MM.1S (cell line): ENCODE results near the gene GSG1L.

Source experiments
- DNase-seq: peaks from one replicate; pipeline ENCODE4 v3.0.0-alpha.2; 2015
- H2AFZ ChIP-seq: fragments of 300-600 bp; sonication (generic); 2 replicates; pipeline ENCODE4 v1.6.0; 2016; ENCODE audit warnings: antibody characterized with exemption, low read length
- H3F3A ChIP-seq: fragments of 300-600 bp; sonication (generic); 2 replicates; pipeline ENCODE4 v1.6.1; 2016; ENCODE audit warnings: mild to moderate bottlenecking, antibody characterized with exemption, low read length, moderate library complexity, mixed read lengths; ENCODE audit not compliant: insufficient read depth
- H3K27ac ChIP-seq: fragments of 300-600 bp; sonication (generic); 2 replicates; pipeline ENCODE4 v1.5.1; 2016; ENCODE audit warnings: mild to moderate bottlenecking, low read length
- H3K27me3 ChIP-seq: fragments of 300-600 bp; sonication (generic); replicated peaks from 2 replicates; pipeline ENCODE4 v1.6.0; 2016; ENCODE audit warnings: low read length; ENCODE audit not compliant: insufficient read depth
- H3K36me3 ChIP-seq: fragments of 300-600 bp; sonication (generic); replicated peaks from 2 replicates; pipeline ENCODE4 v1.6.1; 2016; ENCODE audit warnings: mild to moderate bottlenecking, low read length, mixed read lengths; ENCODE audit not compliant: insufficient read depth
- H3K4me1 ChIP-seq: fragments of 300-600 bp; sonication (generic); 2 replicates; pipeline ENCODE4 v1.6.1; 2016; ENCODE audit warnings: low read length, mixed read lengths
- H3K4me2 ChIP-seq: fragments of 300-600 bp; sonication (generic); 2 replicates; pipeline ENCODE4 v1.6.0; 2016; ENCODE audit warnings: low read depth, low read length
- H3K4me3 ChIP-seq: fragments of 300-600 bp; sonication (generic); 2 replicates; pipeline ENCODE4 v1.5.1; 2016; ENCODE audit warnings: low read length, mixed read lengths
- H3K79me2 ChIP-seq: fragments of 300-600 bp; sonication (generic); 2 replicates; pipeline ENCODE4 v1.6.1; 2016; ENCODE audit warnings: mixed run types, low read length, mixed read lengths
- H3K9ac ChIP-seq: fragments of 300-600 bp; sonication (generic); 2 replicates; pipeline ENCODE4 v1.6.1; 2016; ENCODE audit warnings: low read length, mixed read lengths
- H3K9me2 ChIP-seq: fragments of 300-600 bp; sonication (generic); replicated peaks from 2 replicates; pipeline ENCODE4 v1.6.1; 2016; ENCODE audit warnings: mild to moderate bottlenecking, low read length, mixed read lengths; ENCODE audit not compliant: insufficient read depth
- H3K9me3 ChIP-seq: fragments of 300-600 bp; sonication (generic); replicated peaks from 2 replicates; pipeline ENCODE4 v1.6.1; 2016; ENCODE audit warnings: mild to moderate bottlenecking, low read length, mixed read lengths; ENCODE audit not compliant: insufficient read depth
- H4K20me1 ChIP-seq: fragments of 300-600 bp; sonication (generic); 2 replicates; pipeline ENCODE4 v1.6.1; 2016; ENCODE audit warnings: mild to moderate bottlenecking, low read length, moderate library complexity, mixed read lengths; ENCODE audit not compliant: insufficient read depth
- EZH2 ChIP-seq: fragments of 300-600 bp; sonication (generic); optimal IDR thresholded peaks from 2 replicates; pipeline ENCODE3; 2017; ENCODE audit warnings: low read depth, mild to moderate bottlenecking, antibody characterized with exemption, low read length, mixed read lengths
- EZH2phosphoT487 ChIP-seq: fragments of 300-600 bp; sonication (generic); IDR thresholded peaks from 2 replicates; pipeline ENCODE4 v1.6.1; 2018; ENCODE audit warnings: antibody characterized with exemption, low read length
- TF ChIP-seq, protein P1 (sequence below): fragments of 300-600 bp; sonication (generic); IDR thresholded peaks from 2 replicates; pipeline ENCODE4 v1.5.1; 2016; ENCODE audit warnings: antibody characterized with exemption, low read length, mixed read lengths

The GSG1L gene

DNA sequence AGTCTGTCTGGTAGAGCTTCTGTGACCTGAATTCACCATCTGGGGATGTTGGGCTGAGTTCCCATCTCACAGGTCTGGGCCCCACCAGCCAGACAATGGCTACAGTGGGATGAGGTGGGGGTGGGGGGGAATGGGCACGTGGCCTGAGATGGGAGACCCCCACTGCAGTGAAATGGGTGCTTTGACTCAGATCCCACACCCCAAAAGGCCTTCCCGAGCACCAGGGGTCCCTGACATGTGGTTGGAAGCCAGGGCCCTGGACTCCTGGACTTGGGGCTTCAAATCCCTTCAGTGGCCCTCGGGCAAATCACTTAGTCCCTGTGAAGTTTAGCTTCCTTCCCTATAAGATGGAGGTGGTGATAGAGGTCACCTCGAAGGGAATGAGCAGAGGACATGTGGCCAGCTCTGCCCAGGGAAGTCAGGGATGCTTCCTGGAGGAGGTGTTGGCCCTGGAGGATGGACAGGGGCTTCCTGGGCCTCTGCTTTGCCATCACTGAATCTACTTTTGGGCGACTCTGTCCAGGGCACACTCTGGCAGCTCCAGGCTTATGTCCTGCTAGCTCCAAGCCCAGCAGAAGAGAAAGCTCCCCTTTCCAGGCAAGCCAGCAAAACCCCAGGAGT, 295.4 kb downstream of the GSG1L start:
- no peaks in the 10 kb centered on the region for H3K9me2 ChIP-seq
- no peak for TF ChIP-seq EZH2phosphoT487
- H3K9me3 ChIP-seq, result no peaks in the 10 kb centered on the region
- no peak overlapping the region for H3K9ac ChIP-seq
- no peak overlapping the region for H2AFZ ChIP-seq
- no peak for DNase-seq
- no peak overlapping the region for H3K4me2 ChIP-seq
- H3K27ac ChIP-seq, result no peak overlapping the region
- no peaks in the 10 kb centered on the region for H3K27me3 ChIP-seq
- H4K20me1 ChIP-seq, result no peaks in the 10 kb centered on the region
- no peak overlapping the region for H3K4me3 ChIP-seq
- H3K4me1 ChIP-seq, result no peaks in the 10 kb centered on the region
- no peaks in the 10 kb centered on the region for H3F3A ChIP-seq
- H3K36me3 ChIP-seq, result no peaks in the 10 kb centered on the region
- H3K79me2 ChIP-seq, result no peaks in the 10 kb centered on the region

DNA sequence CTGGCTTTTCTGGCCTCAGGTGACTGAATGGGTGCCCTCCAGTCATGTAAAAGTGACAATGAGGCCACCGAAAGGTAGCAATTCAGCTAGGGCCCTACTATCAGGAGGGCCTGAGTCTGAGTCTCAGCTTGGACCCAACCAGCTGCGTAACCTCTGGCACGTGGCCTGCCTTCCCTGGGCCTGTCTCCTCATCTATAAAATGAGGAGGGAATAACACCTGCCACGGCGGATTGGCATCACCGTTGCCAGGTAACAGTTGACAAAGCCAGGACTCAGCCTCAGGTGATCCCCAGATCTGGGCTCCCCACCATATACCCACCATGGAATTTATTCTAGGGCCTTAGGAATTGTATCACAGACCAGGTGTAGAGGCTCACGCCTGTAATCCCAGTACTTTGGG, 296.4 kb downstream of the GSG1L start:
- Histone ChIP-seq H3K4me2 (no peak overlapping the region), H3K4me1 (no peaks in the 10 kb centered on the region), H4K20me1 (no peaks in the 10 kb centered on the region)

DNA sequence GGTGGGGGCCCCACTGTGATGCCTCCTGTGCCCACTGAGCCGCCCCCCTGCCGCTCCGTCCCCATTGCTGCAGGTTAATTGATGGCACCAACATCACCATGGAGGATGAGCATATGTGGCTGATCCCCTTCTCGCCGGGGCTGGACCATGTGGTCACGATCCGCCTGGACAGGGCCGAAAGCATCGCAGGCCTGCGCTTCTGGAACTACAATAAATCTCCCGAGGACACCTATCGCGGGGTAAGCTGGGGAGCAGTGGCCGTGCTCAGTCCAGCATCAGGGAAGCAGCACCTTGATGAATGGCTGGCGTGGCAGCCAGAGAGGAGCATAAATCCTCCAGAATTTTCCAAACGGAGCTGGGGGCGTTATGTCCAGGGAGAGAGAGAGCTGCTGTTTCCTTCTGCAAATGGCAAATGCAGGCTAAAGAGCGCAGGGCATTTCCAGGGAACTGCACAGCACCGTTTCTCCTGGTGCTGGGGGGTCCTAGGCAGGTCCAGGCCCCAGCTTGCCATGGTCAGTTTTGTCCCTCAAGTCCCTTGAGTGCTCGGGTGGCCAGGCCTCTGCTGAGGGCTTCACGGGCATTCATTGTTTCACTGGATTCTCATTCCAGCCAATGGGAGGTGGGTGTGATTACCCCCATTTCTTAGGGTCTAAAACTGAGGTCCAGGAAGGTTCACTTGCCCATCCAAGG, 297.1 kb downstream of the GSG1L start:
- no peaks in the 10 kb centered on the region for H4K20me1 ChIP-seq

More for the DNA sequence above, 296.4 kb downstream of the GSG1L start:
- Histone ChIP-seq H3K4me3 (no peak overlapping the region), H2AFZ (no peak overlapping the region), H3K9me2 (no peaks in the 10 kb centered on the region), H3F3A (no peaks in the 10 kb centered on the region), H3K27ac (no peak overlapping the region), H3K79me2 (no peaks in the 10 kb centered on the region), H3K36me3 (no peaks in the 10 kb centered on the region), H3K9me3 (no peaks in the 10 kb centered on the region), H3K27me3 (no peaks in the 10 kb centered on the region), H3K9ac (no peak overlapping the region)
- no peak for DNase-seq
- TF ChIP-seq, protein P1, sequence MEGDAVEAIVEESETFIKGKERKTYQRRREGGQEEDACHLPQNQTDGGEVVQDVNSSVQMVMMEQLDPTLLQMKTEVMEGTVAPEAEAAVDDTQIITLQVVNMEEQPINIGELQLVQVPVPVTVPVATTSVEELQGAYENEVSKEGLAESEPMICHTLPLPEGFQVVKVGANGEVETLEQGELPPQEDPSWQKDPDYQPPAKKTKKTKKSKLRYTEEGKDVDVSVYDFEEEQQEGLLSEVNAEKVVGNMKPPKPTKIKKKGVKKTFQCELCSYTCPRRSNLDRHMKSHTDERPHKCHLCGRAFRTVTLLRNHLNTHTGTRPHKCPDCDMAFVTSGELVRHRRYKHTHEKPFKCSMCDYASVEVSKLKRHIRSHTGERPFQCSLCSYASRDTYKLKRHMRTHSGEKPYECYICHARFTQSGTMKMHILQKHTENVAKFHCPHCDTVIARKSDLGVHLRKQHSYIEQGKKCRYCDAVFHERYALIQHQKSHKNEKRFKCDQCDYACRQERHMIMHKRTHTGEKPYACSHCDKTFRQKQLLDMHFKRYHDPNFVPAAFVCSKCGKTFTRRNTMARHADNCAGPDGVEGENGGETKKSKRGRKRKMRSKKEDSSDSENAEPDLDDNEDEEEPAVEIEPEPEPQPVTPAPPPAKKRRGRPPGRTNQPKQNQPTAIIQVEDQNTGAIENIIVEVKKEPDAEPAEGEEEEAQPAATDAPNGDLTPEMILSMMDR, result no peak
- TF ChIP-seq EZH2 (no peak), EZH2phosphoT487 (no peak)

More for the DNA sequence above, 297.1 kb downstream of the GSG1L start:
- Histone ChIP-seq H3K9me3 (no peaks in the 10 kb centered on the region), H3K27ac (no peak overlapping the region), H3K36me3 (no peaks in the 10 kb centered on the region), H2AFZ (no peak overlapping the region), H3K4me1 (no peaks in the 10 kb centered on the region), H3K9ac (no peak overlapping the region), H3K9me2 (no peaks in the 10 kb centered on the region), H3F3A (no peaks in the 10 kb centered on the region), H3K4me3 (no peak overlapping the region), H3K79me2 (no peaks in the 10 kb centered on the region), H3K4me2 (no peak overlapping the region), H3K27me3 (no peaks in the 10 kb centered on the region)
- no peak for DNase-seq
- TF ChIP-seq EZH2 (no peak), EZH2phosphoT487 (no peak)
- TF ChIP-seq, protein P1, result no peak
